Neuron (in vitro differentiated cells): ENCODE data around the gene PSTPIP1.

Experiments
- H2AFZ ChIP-seq: one replicate; pipeline ENCODE4 v1.6.1; 2013; ENCODE audit warnings: low read depth, mild to moderate bottlenecking, inconsistent platforms, low read length, moderate library complexity
- H3K27me3 ChIP-seq: one replicate; pipeline ENCODE4 v1.6.1; 2013; ENCODE audit warnings: low read length; ENCODE audit not compliant: insufficient read depth
- H3K36me3 ChIP-seq: one replicate; pipeline ENCODE4 v1.6.1; 2013; ENCODE audit warnings: low read length; ENCODE audit not compliant: insufficient read depth
- H3K4me1 ChIP-seq: one replicate; pipeline ENCODE4 v1.6.1; 2013; ENCODE audit warnings: low read length; ENCODE audit not compliant: insufficient read depth
- H3K4me3 ChIP-seq: 2 replicates; pipeline ENCODE4 v1.5.1; 2013; ENCODE audit warnings: mild to moderate bottlenecking, low read length, moderate library complexity
- H3K9me3 ChIP-seq: one replicate; pipeline ENCODE4 v1.6.1; 2013; ENCODE audit warnings: low read length

PSTPIP1 gene

GRCh38 chr15:76996526-76997401, 1.8 kb downstream of the PSTPIP1 start:
- H3K4me1 ChIP-seq = no peaks in the 10 kb centered on the region
- H3K27me3 ChIP-seq = peaks cover 20% of the 10 kb centered on the region
- no peaks in the 10 kb centered on the region for H3K36me3 ChIP-seq
- H3K9me3 ChIP-seq = no peaks in the 10 kb centered on the region
- no peak overlapping the region for H3K4me3 ChIP-seq
- H2AFZ ChIP-seq = no peak overlapping the region

GRCh38 chr15:76998663-76999285, 3.8 kb downstream of the PSTPIP1 start:
- H3K4me1 ChIP-seq = no peaks in the 10 kb centered on the region
- peaks cover 24% of the 10 kb centered on the region for H3K27me3 ChIP-seq
- H2AFZ ChIP-seq = no peak overlapping the region
- H3K9me3 ChIP-seq = no peaks in the 10 kb centered on the region
- no peaks in the 10 kb centered on the region for H3K36me3 ChIP-seq
- no peak overlapping the region for H3K4me3 ChIP-seq

- peaks cover 22% of the 10 kb centered on the region for H3K27me3 ChIP-seq
- H2AFZ ChIP-seq = no peak overlapping the region
- H3K4me3 ChIP-seq = no peak overlapping the region
- H3K9me3 ChIP-seq = no peaks in the 10 kb centered on the region
- no peaks in the 10 kb centered on the region for H3K4me1 ChIP-seq
- no peaks in the 10 kb centered on the region for H3K36me3 ChIP-seq
Observed at GRCh38 chr15:76999996-77000395, 5.1 kb downstream of the PSTPIP1 start.

GRCh38 chr15:77001351-77001750, 6.4 kb downstream of the PSTPIP1 start:
- H3K4me1 ChIP-seq = no peaks in the 10 kb centered on the region
- no peaks in the 10 kb centered on the region for H3K9me3 ChIP-seq
- no peaks in the 10 kb centered on the region for H3K36me3 ChIP-seq
- no peak overlapping the region for H2AFZ ChIP-seq
- no peak overlapping the region for H3K4me3 ChIP-seq
- peaks cover 22% of the 10 kb centered on the region for H3K27me3 ChIP-seq

- H3K4me3 ChIP-seq = no peak overlapping the region
- no peaks in the 10 kb centered on the region for H3K4me1 ChIP-seq
- H3K9me3 ChIP-seq = no peaks in the 10 kb centered on the region
- H3K27me3 ChIP-seq = peaks cover 22% of the 10 kb centered on the region
- H2AFZ ChIP-seq = no peak overlapping the region
- H3K36me3 ChIP-seq = no peaks in the 10 kb centered on the region
Observed at GRCh38 chr15:77001966-77002365, 7.0 kb downstream of the PSTPIP1 start.

- Histone ChIP-seq H2AFZ (no peak overlapping the region), H3K27me3 (peaks cover 17% of the 10 kb centered on the region), H3K4me1 (no peaks in the 10 kb centered on the region), H3K9me3 (no peaks in the 10 kb centered on the region), H3K36me3 (no peaks in the 10 kb centered on the region), H3K4me3 (no peak overlapping the region)
Observed at GRCh38 chr15:77002436-77002835, 7.5 kb downstream of the PSTPIP1 start.

- H3K36me3 ChIP-seq = no peaks in the 10 kb centered on the region
- no peaks in the 10 kb centered on the region for H3K9me3 ChIP-seq
- no peak overlapping the region for H3K4me3 ChIP-seq
- no peaks in the 10 kb centered on the region for H3K4me1 ChIP-seq
- H3K27me3 ChIP-seq = peaks cover 16% of the 10 kb centered on the region
- no peak overlapping the region for H2AFZ ChIP-seq
Observed at GRCh38 chr15:77002954-77003912, 8.3 kb downstream of the PSTPIP1 start.

- H3K4me1 ChIP-seq = no peaks in the 10 kb centered on the region
- peaks cover 16% of the 10 kb centered on the region for H3K27me3 ChIP-seq
- no peak overlapping the region for H2AFZ ChIP-seq
- no peaks in the 10 kb centered on the region for H3K9me3 ChIP-seq
- no peak overlapping the region for H3K4me3 ChIP-seq
- H3K36me3 ChIP-seq = no peaks in the 10 kb centered on the region
Observed at GRCh38 chr15:77004189-77004588, 9.3 kb downstream of the PSTPIP1 start.

GRCh38 chr15:77009176-77009575, 14.2 kb downstream of the PSTPIP1 start:
- peaks cover 4% of the 10 kb centered on the region for H3K27me3 ChIP-seq
- no peak overlapping the region for H3K4me3 ChIP-seq
- no peaks in the 10 kb centered on the region for H3K36me3 ChIP-seq
- H3K9me3 ChIP-seq = no peaks in the 10 kb centered on the region
- H2AFZ ChIP-seq = no peak overlapping the region
- H3K4me1 ChIP-seq = no peaks in the 10 kb centered on the region

GRCh38 chr15:77009646-77010311, 14.9 kb downstream of the PSTPIP1 start:
- H3K4me3 ChIP-seq = no peak overlapping the region
- H3K36me3 ChIP-seq = no peaks in the 10 kb centered on the region
- no peaks in the 10 kb centered on the region for H3K9me3 ChIP-seq
- H3K27me3 ChIP-seq = peaks cover 4% of the 10 kb centered on the region
- no peaks in the 10 kb centered on the region for H3K4me1 ChIP-seq
- no peak overlapping the region for H2AFZ ChIP-seq

GRCh38 chr15:77010312-77010686, 15.4 kb downstream of the PSTPIP1 start:
- Histone ChIP-seq H2AFZ (no peak overlapping the region), H3K27me3 (peaks cover 5% of the 10 kb centered on the region), H3K4me1 (no peaks in the 10 kb centered on the region), H3K9me3 (no peaks in the 10 kb centered on the region), H3K4me3 (no peak overlapping the region), H3K36me3 (no peaks in the 10 kb centered on the region)

- H3K9me3 ChIP-seq = no peaks in the 10 kb centered on the region
- H2AFZ ChIP-seq = no peak overlapping the region
- no peak overlapping the region for H3K4me3 ChIP-seq
- H3K36me3 ChIP-seq = no peaks in the 10 kb centered on the region
- H3K4me1 ChIP-seq = no peaks in the 10 kb centered on the region
- H3K27me3 ChIP-seq = peaks cover 8% of the 10 kb centered on the region
Observed at GRCh38 chr15:77010857-77011256, 15.9 kb downstream of the PSTPIP1 start.
